ENCODE data around the gene WDR18.

WDR18 gene

GRCh38 chr19:966485-967088, 17.6 kb upstream of the WDR18 start:
- no peak for DNase-seq

GRCh38 chr19:970695-971094, 13.4 kb upstream of the WDR18 start:
- DNase-seq, result no peak

- no peak for DNase-seq
Measured at GRCh38 chr19:971795-972194, 12.3 kb upstream of the WDR18 start.

- DNase-seq, result no peak
Measured at GRCh38 chr19:972281-972680, 11.9 kb upstream of the WDR18 start.

GRCh38 chr19:973726-974563, 10.2 kb upstream of the WDR18 start:
- DNase-seq, result no peak

- no peak for DNase-seq
Measured at GRCh38 chr19:974564-975257, 9.4 kb upstream of the WDR18 start.

- no peak for DNase-seq
Measured at GRCh38 chr19:976476-976875, 7.7 kb upstream of the WDR18 start.

GRCh38 chr19:977058-977464, 7.1 kb upstream of the WDR18 start:
- DNase-seq, result no peak

- DNase-seq, result no peak
Measured at GRCh38 chr19:979318-979741, 4.8 kb upstream of the WDR18 start.

- no peak for DNase-seq
Measured at GRCh38 chr19:980133-980998, 3.8 kb upstream of the WDR18 start.

GRCh38 chr19:982567-983170, 1.5 kb upstream of the WDR18 start:
- no peak for DNase-seq

GRCh38 chr19:986083-986482, 1.9 kb downstream of the WDR18 start:
- DNase-seq, result no peak

GRCh38 chr19:988081-988480, 3.9 kb downstream of the WDR18 start:
- DNase-seq, result no peak

- no peak for DNase-seq
Measured at GRCh38 chr19:988510-988909, 4.4 kb downstream of the WDR18 start.

- no peak for DNase-seq
Measured at GRCh38 chr19:989381-990081, 5.4 kb downstream of the WDR18 start.

GRCh38 chr19:990119-990571, 6.0 kb downstream of the WDR18 start:
- DNase-seq, result no peak

- DNase-seq, result no peak
Measured at GRCh38 chr19:990746-991145, 6.6 kb downstream of the WDR18 start.

GRCh38 chr19:991174-991931, 7.2 kb downstream of the WDR18 start:
- DNase-seq, result no peak

- DNase-seq, result no peak
Measured at GRCh38 chr19:991932-992669, 8.0 kb downstream of the WDR18 start.

- DNase-seq, result no peak
Measured at GRCh38 chr19:992670-993055, 8.5 kb downstream of the WDR18 start.

All from cortex of kidney (tissue), 1 donor.